KMS-11 (cell line): ENCODE data around the gene D2HGDH.

Experiments used
- H2AFZ ChIP-seq: fragments of 200-600 bp; sonication (generic); 2 replicates; pipeline ENCODE4 v1.6.1; 2016; ENCODE audit warnings: antibody characterized with exemption, mixed run types, low read depth
- H3K27ac ChIP-seq: fragments of 200-600 bp; sonication (generic); 2 replicates; pipeline ENCODE4 v1.6.1; 2016; ENCODE audit warnings: mild to moderate bottlenecking, mixed run types
- H3K27me3 ChIP-seq: fragments of 200-600 bp; sonication (generic); 2 replicates; pipeline ENCODE4 v1.6.1; 2017; ENCODE audit warnings: mild to moderate bottlenecking, low read depth, mixed run types, moderate library complexity; ENCODE audit not compliant: insufficient read depth
- H3K36me3 ChIP-seq: fragments of 200-600 bp; sonication (generic); 2 replicates; pipeline ENCODE4 v1.6.1; 2017; ENCODE audit warnings: mild to moderate bottlenecking, mixed run types; ENCODE audit not compliant: insufficient read depth
- H3K4me1 ChIP-seq: fragments of 200-600 bp; sonication (generic); 2 replicates; pipeline ENCODE4 v1.6.1; 2016; ENCODE audit warnings: mild to moderate bottlenecking, low read depth, mixed run types; ENCODE audit not compliant: poor library complexity, severe bottlenecking
- H3K4me2 ChIP-seq: fragments of 200-600 bp; sonication (generic); 2 replicates; pipeline ENCODE4 v1.7.0; 2016; ENCODE audit warnings: mild to moderate bottlenecking, mixed run types
- H3K4me3 ChIP-seq: fragments of 200-600 bp; sonication (generic); IDR thresholded peaks from 2 replicates; pipeline ENCODE4 v1.6.1; 2017; ENCODE audit warnings: low read depth, low read length, mixed read lengths; ENCODE audit not compliant: insufficient read depth
- H3K79me2 ChIP-seq: fragments of 200-600 bp; sonication (generic); 2 replicates; pipeline ENCODE4 v1.6.1; 2016; ENCODE audit warnings: low read depth, mixed run types; ENCODE audit not compliant: insufficient read depth
- H3K9ac ChIP-seq: fragments of 200-600 bp; sonication (generic); 2 replicates; pipeline ENCODE4 v1.6.1; 2016; ENCODE audit warnings: mild to moderate bottlenecking, mixed run types
- H4K20me1 ChIP-seq: fragments of 200-600 bp; sonication (generic); 2 replicates; pipeline ENCODE4 v1.6.1; 2016; ENCODE audit warnings: mild to moderate bottlenecking, mixed run types; ENCODE audit not compliant: insufficient read depth
- CTCF ChIP-seq: fragments of 200-600 bp; sonication (generic); conservative IDR thresholded peaks from 2 replicates; pipeline ENCODE4 v1.6.1; 2017; ENCODE audit warnings: low read depth, mild to moderate bottlenecking, antibody characterized with exemption, low read length, moderate library complexity, mixed read lengths

Gene D2HGDH

GRCh38 chr2:241726459-241726858 is 8.0 kb upstream of the D2HGDH start:
- H3K9ac ChIP-seq: no peak overlapping the region
- TF ChIP-seq CTCF: no peak
- H3K27ac ChIP-seq: no peak overlapping the region
- H3K4me3 ChIP-seq: no peak overlapping the region
- H4K20me1 ChIP-seq: no peaks in the 10 kb centered on the region
- H3K36me3 ChIP-seq: no peaks in the 10 kb centered on the region
- H3K4me1 ChIP-seq: no peaks in the 10 kb centered on the region
- no peak overlapping the region for H3K4me2 ChIP-seq
- H2AFZ ChIP-seq: no peak overlapping the region
- H3K27me3 ChIP-seq: no peaks in the 10 kb centered on the region
- H3K79me2 ChIP-seq: no peaks in the 10 kb centered on the region

- no peak overlapping the region for H3K4me2 ChIP-seq
- no peaks in the 10 kb centered on the region for H3K27me3 ChIP-seq
- H4K20me1 ChIP-seq: no peaks in the 10 kb centered on the region
- H3K4me1 ChIP-seq: no peaks in the 10 kb centered on the region
- H3K36me3 ChIP-seq: no peaks in the 10 kb centered on the region
- no peak overlapping the region for H2AFZ ChIP-seq
- no peak for TF ChIP-seq CTCF
- no peak overlapping the region for H3K4me3 ChIP-seq
- H3K9ac ChIP-seq: no peak overlapping the region
- no peak overlapping the region for H3K27ac ChIP-seq
- H3K79me2 ChIP-seq: no peaks in the 10 kb centered on the region
Measured at GRCh38 chr2:241728000-241728399, 6.4 kb upstream of the D2HGDH start.

- no peak overlapping the region for H2AFZ ChIP-seq
- no peaks in the 10 kb centered on the region for H3K79me2 ChIP-seq
- TF ChIP-seq CTCF: no peak
- no peak overlapping the region for H3K4me2 ChIP-seq
- no peaks in the 10 kb centered on the region for H3K36me3 ChIP-seq
- H3K4me3 ChIP-seq: no peak overlapping the region
- H4K20me1 ChIP-seq: no peaks in the 10 kb centered on the region
- H3K9ac ChIP-seq: no peak overlapping the region
- no peaks in the 10 kb centered on the region for H3K4me1 ChIP-seq
- no peaks in the 10 kb centered on the region for H3K27me3 ChIP-seq
- H3K27ac ChIP-seq: no peak overlapping the region
Measured at GRCh38 chr2:241728627-241729026, 5.8 kb upstream of the D2HGDH start.

- no peaks in the 10 kb centered on the region for H3K36me3 ChIP-seq
- H2AFZ ChIP-seq: no peak overlapping the region
- H3K27me3 ChIP-seq: no peaks in the 10 kb centered on the region
- no peak for TF ChIP-seq CTCF
- no peak overlapping the region for H3K4me3 ChIP-seq
- H3K4me1 ChIP-seq: peaks cover 4% of the 10 kb centered on the region
- H3K79me2 ChIP-seq: no peaks in the 10 kb centered on the region
- H3K4me2 ChIP-seq: no peak overlapping the region
- H4K20me1 ChIP-seq: no peaks in the 10 kb centered on the region
- H3K9ac ChIP-seq: no peak overlapping the region
- H3K27ac ChIP-seq: no peak overlapping the region
Measured at GRCh38 chr2:241729868-241730267, 4.6 kb upstream of the D2HGDH start.
